B cell (primary cell): ENCODE data around the gene TNRC6B. TPM values are rescaled to one million over a fixed set of nuclear protein-coding genes. Genes with fewer than 3 reads are reported as not detected.

Experiments
- ATAC-seq: fragments of 200-7000 bp; cut with Tn5 transposase; one replicate; pipeline ENCODE4 v1.10.0; 2021; ENCODE audit warnings: low read depth, mild to moderate bottlenecking, moderate number of reproducible peaks, moderate library complexity
- CTCF ChIA-PET: fragments of 350-600 bp; sonication (Branson Sonifier 250); formaldehyde crosslinking; loops from one replicate; lab custom pipeline; 2021; ENCODE audit warnings: antibody characterized with exemption, inconsistent platforms; lab: Charles Lee
- POLR2A ChIA-PET: fragments of 350-600 bp; sonication (Branson Sonifier 250); formaldehyde crosslinking; loops from one replicate; lab custom pipeline; 2021; ENCODE audit warnings: antibody characterized with exemption; lab: Charles Lee
- DNase-seq: peaks from one replicate; pipeline ENCODE4 v3.0.0; 2013
- H2AFZ ChIP-seq: 2 replicates; pipeline ENCODE4 v1.6.1; 2012; ENCODE audit warnings: mild to moderate bottlenecking, low read depth, low read length; ENCODE audit not compliant: insufficient read depth, poor library complexity, severe bottlenecking
- H3K27ac ChIP-seq, 2 donors: 1 replicate in 1 of 2; 2 replicates in 1 of 2; pipeline ENCODE4 v1.5.1; 2012 to 2013; ENCODE audit warnings: low read length in 2 of 2, mild to moderate bottlenecking in 2 of 2, moderate library complexity in 1 of 2
- H3K27me3 ChIP-seq, 4 experiments: fragments of 200-600 bp in 1 of 4; sonication (generic) in 1 of 4; replicated peaks in 1 of 4; 1 replicate in 2 of 4; 2 replicates in 2 of 4; pipeline versions ENCODE4 v1.6.1 to v1.7.0; 2013 to 2016; ENCODE audit warnings: low read length in 3 of 4, mild to moderate bottlenecking in 2 of 4, mixed read lengths in 1 of 4, moderate library complexity in 1 of 4; ENCODE audit not compliant: insufficient read depth in 4 of 4, control insufficient read depth in 3 of 4; ENCODE audit errors: control extremely low read depth in 1 of 4
- H3K36me3 ChIP-seq, 2 experiments: replicated peaks in 1 of 2; 1 replicate in 1 of 2; 2 replicates in 1 of 2; pipeline versions ENCODE4 v1.6.1 to v1.7.1; 2013; ENCODE audit warnings: low read length in 1 of 2; ENCODE audit not compliant: insufficient read depth in 2 of 2, control insufficient read depth in 1 of 2; ENCODE audit errors: control extremely low read depth in 1 of 2, extremely low read depth in 1 of 2
- H3K4me1 ChIP-seq, 2 donors: fragments of 200-600 bp in 1 of 2; sonication (generic) in 1 of 2; 1 replicate in 1 of 2; 2 replicates in 1 of 2; pipeline versions ENCODE4 v1.5.1 to v1.6.1; 2013 to 2017; ENCODE audit warnings: low read length in 2 of 2; ENCODE audit not compliant: control insufficient read depth in 2 of 2, insufficient read depth in 2 of 2
- H3K4me2 ChIP-seq: replicated peaks from 2 replicates; pipeline ENCODE3; 2012; ENCODE audit warnings: mild to moderate bottlenecking, low read depth, low read length; ENCODE audit not compliant: poor library complexity, severe bottlenecking
- H3K4me3 ChIP-seq, 5 experiments: fragments of 200-600 bp in 1 of 5; sonication (generic) in 1 of 5; 1 replicate in 3 of 5; 2 replicates in 2 of 5; pipeline versions ENCODE4 v1.5.1 to v1.7.0; 2011 to 2016; ENCODE audit warnings: low read length in 4 of 5, mild to moderate bottlenecking in 4 of 5, low read depth in 2 of 5, control low read depth in 1 of 5, moderate library complexity in 1 of 5; ENCODE audit not compliant: insufficient read depth in 1 of 5; ENCODE audit errors: control extremely low read depth in 1 of 5, extremely low read depth in 1 of 5
- H3K79me2 ChIP-seq: fragments of 200-600 bp; sonication (generic); one replicate; pipeline ENCODE4 v1.6.0; 2016; ENCODE audit warnings: low read length; ENCODE audit not compliant: control insufficient read depth, insufficient read depth
- H3K9ac ChIP-seq: fragments of 200-600 bp; sonication (generic); 2 replicates; pipeline ENCODE4 v1.6.1; 2017; ENCODE audit warnings: mild to moderate bottlenecking, low read length, moderate library complexity
- H3K9me3 ChIP-seq, 3 donors: one replicate each; pipeline versions ENCODE4 v1.6.1 to v1.7.1; 2013; ENCODE audit warnings: low read length in 2 of 3; ENCODE audit not compliant: control insufficient read depth in 2 of 3, insufficient read depth in 1 of 3; ENCODE audit errors: control extremely low read depth in 1 of 3
- H4K20me1 ChIP-seq: 2 replicates; pipeline ENCODE4 v1.6.0; 2012; ENCODE audit warnings: mild to moderate bottlenecking, low read length; ENCODE audit not compliant: insufficient read depth, control insufficient read depth, poor library complexity, severe bottlenecking
- H3K27ac Mint-ChIP-seq: one replicate; pipeline ENCODE4 v1.8.0; 2021; ENCODE audit warnings: mixed read lengths
- H3K27me3 Mint-ChIP-seq: one replicate; pipeline ENCODE4 v1.8.0; 2021; ENCODE audit warnings: mixed read lengths
- H3K4me1 Mint-ChIP-seq: one replicate; pipeline ENCODE4 v1.8.0; 2021; ENCODE audit warnings: mixed read lengths
- H3K4me3 Mint-ChIP-seq: one replicate; pipeline ENCODE4 v1.8.0; 2021; ENCODE audit warnings: mixed read lengths
- H3K9me3 Mint-ChIP-seq: one replicate; pipeline ENCODE4 v1.8.0; 2022; ENCODE audit warnings: mixed read lengths; ENCODE audit not compliant: insufficient read depth
- CTCF ChIP-seq: fragments of 200-600 bp; IDR thresholded peaks from one replicate; pipeline ENCODE4 v1.8.0; 2022; ENCODE audit warnings: antibody characterized with exemption, mild to moderate bottlenecking
- EZH2 ChIP-seq: IDR thresholded peaks from 2 replicates; pipeline ENCODE4 v1.6.1; 2012; ENCODE audit warnings: borderline replicate concordance, low read depth, mild to moderate bottlenecking, moderate library complexity, low read length; ENCODE audit not compliant: insufficient read depth, poor library complexity, severe bottlenecking
- WGBS: methylation state at CpG from one replicate; pipeline ENCODE4 v1.1.5; 2013; ENCODE audit warnings: missing lambda C conversion rate; ENCODE audit not compliant: insufficient coverage; 5-methylcytosine and 5-hydroxymethylcytosine counted together
- intact Hi-C: fragments of 100-400 bp; cut with micrococcal nuclease; formaldehyde crosslinking; loops from one replicate; pipeline ENCODE4 v1.10.0; 2022
- polyA plus RNA-seq: library from polyadenylated mRNA; depleted of rRNA; stranded (reverse); fragments of >200 nt; gene quantifications from 2 replicates; pipeline ENCODE4 v1.2.3, GENCODE V29; 2012
- total RNA-seq, 2 donors: library from RNA; stranded (reverse); fragments of 120-200 nt in 1 of 2; gene quantifications; 1 replicate in 1 of 2; 2 replicates in 1 of 2; pipeline versions ENCODE4 v1.2.3 to v1.2.4, GENCODE V29; 2013 to 2022

The TNRC6B gene
- total and polyA plus RNA-seq, 2 donors (not counting 1 experiment from before 2014, with no cell fraction given): 28.8 to 210 TPM

- 88% methylated on average over 4 of the region's 4 CpGs for WGBS
- DNase-seq: no peak
- no peaks in the 10 kb centered on the region for H3K9me3 ChIP-seq
- peaks cover 21 to 22% of the 10 kb centered on the region in 2 donors for H3K4me1 ChIP-seq
- intact Hi-C loops: no loop called here
- no peak overlapping the region for H3K4me2 ChIP-seq
- H3K36me3 ChIP-seq: peaks cover 0 to 35% of the 10 kb centered on the region in 2 experiments
- H3K27me3 ChIP-seq: no peaks in the 10 kb centered on the region
- ChIA-PET CTCF (no interaction called here), POLR2A (no interaction called here)
- TF ChIP-seq EZH2 (no peak), CTCF (no peak)
- H3K27ac ChIP-seq: no peak overlapping the region
- Mint-ChIP-seq H3K4me3 (no peak overlapping the region), H3K4me1 (peaks cover 29% of the 10 kb centered on the region), H3K9me3 (no peaks in the 10 kb centered on the region), H3K27me3 (no peaks in the 10 kb centered on the region), H3K27ac (peak overlapping the region; percentile 47)
- no peak overlapping the region for H3K9ac ChIP-seq
- H2AFZ ChIP-seq: no peak overlapping the region
- ATAC-seq: no peak
- H3K79me2 ChIP-seq: no peaks in the 10 kb centered on the region
- no peaks in the 10 kb centered on the region for H4K20me1 ChIP-seq
- H3K4me3 ChIP-seq: no peak overlapping the region
Measured at GRCh38 chr22:40331706-40332105, 154.0 kb downstream of the TNRC6B start.

DNA sequence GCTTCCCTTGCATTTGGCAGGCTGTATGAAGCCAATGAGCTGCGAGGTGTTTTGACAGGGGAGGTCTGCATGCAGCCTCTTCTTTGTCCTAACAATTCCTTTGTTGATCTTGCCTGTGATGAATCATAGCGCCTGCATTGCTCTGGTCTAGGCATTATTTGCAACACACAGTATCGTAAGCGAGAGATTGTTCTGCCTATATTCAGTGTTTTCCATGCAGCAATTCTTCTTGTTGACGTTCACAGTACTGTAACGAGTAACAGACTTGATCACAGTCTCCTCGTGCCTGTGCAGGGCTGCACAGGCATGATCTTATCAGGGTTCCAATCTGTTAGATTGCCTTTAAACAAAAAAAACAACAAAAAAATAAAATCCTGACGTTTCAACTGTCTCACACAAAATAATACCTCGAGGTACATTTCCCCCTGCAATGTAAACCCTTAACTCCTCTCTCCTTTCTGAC is 154.6 kb downstream of the TNRC6B start:
- POLR2A ChIA-PET: no interaction called here
- Histone ChIP-seq H3K27ac (no peak overlapping the region), H3K4me3 (no peak overlapping the region), H3K27me3 (no peaks in the 10 kb centered on the region), H3K79me2 (no peaks in the 10 kb centered on the region), H3K36me3 (peaks cover 1 to 29% of the 10 kb centered on the region in 2 experiments), H3K9me3 (no peaks in the 10 kb centered on the region), H2AFZ (no peak overlapping the region), H4K20me1 (no peaks in the 10 kb centered on the region), H3K4me1 (peaks cover 22 to 26% of the 10 kb centered on the region in 2 donors), H3K9ac (no peak overlapping the region), H3K4me2 (no peak overlapping the region)
- DNase-seq: no peak
- no peak for ATAC-seq
- no peak for TF ChIP-seq CTCF
- no peak for TF ChIP-seq EZH2
- WGBS: 85% methylated on average over 7 of the region's 9 CpGs
- no peak overlapping the region for H3K27ac Mint-ChIP-seq
- intact Hi-C loops: no loop called here
- H3K4me3 Mint-ChIP-seq: no peak overlapping the region
- H3K4me1 Mint-ChIP-seq: peaks cover 33% of the 10 kb centered on the region
- no peaks in the 10 kb centered on the region for H3K27me3 Mint-ChIP-seq
- CTCF ChIA-PET: no interaction called here
- H3K9me3 Mint-ChIP-seq: no peaks in the 10 kb centered on the region
